NCI-H146 (cell line): ENCODE results near the gene SLC6A19.
A peak's percentile ranks its signal among the peaks of the same experiment; 100 is the strongest.

ENCODE experiments used
- DNase-seq: peaks from one replicate; lab custom pipeline; 2025; lab: John Stamatoyannopoulos, UW

Gene SLC6A19

DNA sequence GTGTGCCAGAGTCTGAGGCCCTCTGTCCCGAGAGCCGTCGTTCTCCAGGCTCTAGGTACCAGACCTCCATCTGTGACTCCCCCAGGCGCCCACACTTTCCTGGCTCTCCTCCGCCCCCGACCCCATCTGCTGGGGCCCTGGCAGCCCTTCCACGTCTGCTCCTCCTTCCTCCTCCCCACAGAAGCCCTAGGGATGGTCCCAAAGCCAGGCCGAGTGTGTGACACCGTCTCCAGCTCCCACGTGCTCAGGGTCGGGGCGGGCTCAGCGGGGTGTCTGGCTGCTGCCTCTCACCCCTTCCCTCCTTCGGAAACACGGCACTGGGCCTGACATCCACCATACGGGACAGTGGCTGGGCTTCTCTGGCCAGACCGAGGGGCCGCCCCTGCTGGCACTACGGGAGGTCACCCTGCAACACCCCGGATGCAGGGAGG lies 20.5 kb upstream of the SLC6A19 start:
- no peak for DNase-seq

DNA sequence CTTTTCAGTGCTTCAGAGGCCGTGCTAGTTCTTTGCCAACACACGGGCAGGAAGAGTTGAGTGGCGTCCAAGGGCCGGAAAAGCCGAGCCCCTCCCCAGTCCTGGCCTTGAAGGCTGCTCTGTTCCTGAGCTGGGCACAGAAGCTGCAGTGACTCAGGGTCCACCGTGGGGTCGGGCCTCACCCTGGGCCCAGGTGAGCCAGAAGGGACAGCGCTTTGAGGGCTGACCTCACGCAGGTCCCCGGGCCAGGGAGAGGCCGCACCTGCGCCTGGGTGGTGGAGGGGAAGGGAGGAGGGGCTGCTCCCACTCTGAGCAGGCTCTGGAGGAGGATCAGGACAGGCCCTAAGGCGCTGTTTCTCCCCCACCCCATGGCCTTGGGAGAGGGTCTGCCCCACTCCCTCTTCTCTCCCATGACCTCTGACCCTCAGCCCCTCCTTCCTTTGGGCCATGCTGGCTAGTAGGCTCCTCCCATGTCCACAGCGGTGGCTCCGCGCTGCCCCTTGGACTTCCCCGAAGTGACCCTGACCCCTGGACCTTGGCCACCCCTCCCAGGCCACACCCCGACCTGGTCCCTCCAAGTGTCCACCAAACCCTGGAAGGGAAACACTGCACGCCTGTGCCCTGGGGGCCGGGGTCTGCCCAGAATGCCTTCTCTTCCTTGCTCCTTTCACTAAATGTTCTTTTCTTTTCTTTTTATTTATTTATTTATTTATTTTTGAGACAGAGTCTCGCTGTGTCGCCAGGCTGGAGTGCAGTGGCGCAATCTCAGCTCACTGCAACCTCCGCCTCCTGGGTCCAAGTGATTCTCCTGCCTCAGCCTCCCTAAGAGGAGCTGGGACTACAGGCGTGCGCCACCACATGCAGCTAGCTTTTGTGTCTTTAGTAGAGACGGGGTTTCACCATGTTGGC lies 19.7 kb upstream of the SLC6A19 start:
- no peak for DNase-seq

DNA sequence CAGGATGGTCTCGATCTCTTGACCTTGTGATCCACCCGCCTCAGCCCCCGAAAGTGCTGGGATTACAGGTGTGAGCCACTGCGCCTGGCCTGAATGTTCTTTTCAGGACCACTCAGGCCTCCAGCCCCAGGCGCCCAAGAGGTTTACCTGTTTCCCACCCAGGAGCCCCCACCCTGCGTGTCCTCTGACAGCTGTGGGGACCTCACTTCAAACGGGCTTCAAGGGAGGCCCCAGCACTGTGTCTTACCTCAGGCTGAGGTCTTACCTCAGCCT lies 19.1 kb upstream of the SLC6A19 start:
- no peak for DNase-seq

DNA sequence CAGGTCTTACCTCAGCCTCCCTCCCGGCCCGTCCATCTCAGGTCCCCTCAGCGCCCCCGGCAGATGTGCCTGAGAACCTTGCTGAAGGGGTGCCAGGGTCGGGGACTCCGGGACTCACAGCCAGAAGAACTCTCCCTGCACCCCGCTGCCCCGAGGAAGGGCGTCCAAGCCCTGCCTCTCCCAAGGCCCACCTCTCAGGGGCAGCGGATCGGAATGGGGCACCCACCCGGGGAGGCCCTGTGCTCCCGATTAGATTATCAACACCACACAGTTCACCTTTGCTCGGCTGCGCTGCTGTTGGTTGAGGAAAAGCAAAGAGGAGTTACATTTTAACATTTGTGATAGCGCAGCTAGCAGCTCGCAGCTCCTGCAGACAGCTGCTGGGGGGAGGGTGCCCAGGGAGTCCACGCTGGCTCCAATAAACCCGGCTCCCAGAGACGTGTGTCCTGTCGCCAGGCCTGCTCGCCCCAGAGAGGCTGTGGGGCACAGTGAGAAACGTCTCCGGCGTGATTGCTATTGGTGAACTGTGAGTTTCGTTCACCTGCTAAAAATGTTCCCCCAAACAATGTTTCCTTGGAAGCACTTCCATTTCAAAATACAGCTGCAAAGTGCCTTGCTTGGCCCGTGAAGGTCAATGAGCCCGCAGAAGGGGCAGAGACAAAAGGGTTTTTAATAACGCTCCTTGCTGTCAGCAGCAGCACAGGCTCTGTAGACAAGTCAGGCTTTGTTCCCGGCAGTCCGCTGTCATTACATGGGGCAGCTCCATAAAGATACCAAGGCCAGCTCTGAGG lies 18.6 kb upstream of the SLC6A19 start:
- DNase-seq: peak; percentile 42

DNA sequence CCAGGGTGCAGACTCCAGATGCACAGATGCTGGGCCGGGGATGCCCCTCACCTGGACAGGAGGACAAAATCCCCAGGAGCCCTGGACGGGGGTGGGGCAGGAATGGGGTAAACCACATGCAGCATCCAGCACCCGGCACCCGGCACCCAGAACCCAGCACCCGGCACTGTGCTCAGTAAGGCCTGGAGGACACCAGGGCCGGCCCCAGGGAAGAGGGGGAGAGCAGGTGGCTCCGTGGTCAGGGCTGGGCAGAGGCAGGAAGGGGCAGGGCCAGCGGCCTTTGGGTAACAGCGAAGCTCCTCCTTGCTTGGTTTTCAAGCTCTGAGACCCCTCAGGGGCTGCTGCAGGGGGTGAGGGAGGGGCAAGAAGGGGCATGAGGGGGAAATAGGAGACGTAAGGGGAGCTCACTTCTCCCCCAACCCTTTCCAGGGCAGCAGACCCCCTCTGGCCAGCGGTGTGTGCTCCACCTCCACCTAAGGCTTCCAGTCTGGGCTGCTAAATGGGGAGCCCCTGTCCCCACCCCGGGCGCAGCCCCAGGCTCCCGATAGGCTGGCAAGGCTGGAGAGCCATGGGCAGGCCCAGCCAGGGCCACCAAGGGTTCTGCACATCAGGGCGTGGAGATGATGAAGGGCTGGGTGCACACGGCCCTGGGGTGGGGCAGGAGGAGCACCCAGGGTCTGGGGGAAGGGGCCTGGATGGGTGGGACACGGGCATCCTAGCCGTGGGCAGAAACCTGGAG lies 17.8 kb upstream of the SLC6A19 start:
- DNase-seq: no peak

DNA sequence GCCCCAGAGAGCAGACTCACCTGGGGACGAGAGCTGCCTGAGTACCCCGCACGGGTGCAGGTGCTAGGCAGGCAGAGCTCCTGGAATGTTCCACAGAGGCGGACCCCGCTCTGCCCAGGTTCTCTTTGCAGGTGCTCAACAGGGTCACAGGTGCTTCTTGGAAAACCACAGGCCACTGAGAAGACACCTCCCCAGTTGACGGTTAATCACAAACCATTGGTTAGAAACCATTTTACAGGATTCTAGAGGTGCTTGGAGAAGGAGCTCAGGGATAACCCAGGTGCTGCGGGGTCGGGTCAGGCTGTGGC lies 17.3 kb upstream of the SLC6A19 start:
- DNase-seq: no peak

DNA sequence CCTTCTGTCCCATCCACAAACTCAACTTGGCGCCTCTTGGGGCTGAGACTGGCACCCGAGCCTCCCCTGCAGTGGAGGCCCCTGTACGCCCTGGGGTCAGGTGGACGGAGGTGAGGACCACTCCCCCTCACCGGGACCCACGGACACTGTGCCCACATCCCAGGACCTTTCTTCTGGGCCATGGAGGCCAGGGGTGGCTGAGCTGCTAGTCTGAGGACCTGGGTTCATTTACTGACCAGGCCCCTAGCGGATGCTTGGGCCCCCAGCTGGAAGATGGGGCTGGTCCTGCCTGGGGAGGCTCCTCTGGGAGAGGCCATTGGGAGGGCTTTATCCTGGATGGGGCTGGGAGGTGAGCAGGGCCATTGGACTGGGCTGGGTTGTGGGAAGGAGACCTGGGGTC lies 16.9 kb upstream of the SLC6A19 start:
- no peak for DNase-seq

DNA sequence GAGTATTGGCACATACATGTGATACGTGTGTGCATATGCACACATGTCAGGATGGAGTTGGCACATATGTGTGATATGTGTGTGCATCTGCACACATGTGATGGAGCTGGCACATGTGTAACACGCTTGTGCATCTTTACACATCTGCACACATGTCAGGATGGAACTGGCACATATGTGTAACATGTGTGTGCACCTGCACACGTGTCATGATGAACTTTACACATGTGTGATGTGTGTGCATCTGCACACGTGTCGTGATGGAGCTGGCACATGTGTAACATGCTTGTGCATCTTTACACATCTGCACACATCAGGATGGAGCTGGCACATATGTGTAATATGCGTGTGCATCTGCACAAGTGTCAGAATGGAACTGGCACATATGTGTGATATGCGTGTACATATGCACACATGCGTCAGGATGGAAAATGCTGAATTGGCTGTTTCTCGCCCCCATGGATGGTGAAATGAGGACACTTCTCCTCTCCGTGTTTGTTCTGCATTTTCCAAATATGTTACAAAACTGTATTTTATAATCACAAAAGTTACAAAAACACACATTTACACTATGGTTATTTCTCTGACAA lies 16.3 kb upstream of the SLC6A19 start:
- no peak for DNase-seq

DNA sequence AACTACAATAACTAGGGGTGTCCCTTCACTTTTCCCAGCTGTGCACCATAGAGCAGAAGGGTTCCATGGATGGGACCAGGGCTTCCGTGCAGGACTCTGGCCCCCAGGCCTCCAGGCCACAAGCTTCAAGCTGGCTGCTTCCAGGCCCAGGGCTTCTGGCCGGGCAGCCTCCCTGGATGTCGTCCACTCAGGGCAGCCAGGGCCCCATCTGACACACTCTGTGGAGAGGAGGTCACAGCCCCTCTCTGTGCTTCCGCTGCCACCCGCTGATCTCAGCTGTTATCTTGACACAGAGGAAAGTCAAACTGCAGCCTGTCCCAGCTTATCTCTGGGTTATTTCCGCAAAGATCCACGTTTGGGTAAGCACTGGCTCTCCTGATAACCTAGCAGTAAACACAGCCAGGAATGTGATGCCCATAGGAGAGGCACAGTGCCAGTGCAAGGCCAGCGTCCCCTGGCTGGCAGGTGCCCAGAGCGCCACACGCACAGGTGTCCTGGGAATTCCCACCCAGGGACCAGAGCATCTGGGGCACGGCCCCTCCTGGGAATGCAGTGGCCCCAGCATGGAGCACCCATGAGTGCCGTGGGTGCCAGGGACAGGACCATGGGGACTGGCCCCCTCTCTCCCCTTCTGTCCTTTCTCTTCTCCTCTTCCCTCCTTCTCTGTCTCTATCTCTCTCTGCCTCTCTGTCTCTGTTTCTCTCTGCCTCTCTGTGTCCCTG lies 15.6 kb upstream of the SLC6A19 start:
- peak; percentile 24 for DNase-seq

DNA sequence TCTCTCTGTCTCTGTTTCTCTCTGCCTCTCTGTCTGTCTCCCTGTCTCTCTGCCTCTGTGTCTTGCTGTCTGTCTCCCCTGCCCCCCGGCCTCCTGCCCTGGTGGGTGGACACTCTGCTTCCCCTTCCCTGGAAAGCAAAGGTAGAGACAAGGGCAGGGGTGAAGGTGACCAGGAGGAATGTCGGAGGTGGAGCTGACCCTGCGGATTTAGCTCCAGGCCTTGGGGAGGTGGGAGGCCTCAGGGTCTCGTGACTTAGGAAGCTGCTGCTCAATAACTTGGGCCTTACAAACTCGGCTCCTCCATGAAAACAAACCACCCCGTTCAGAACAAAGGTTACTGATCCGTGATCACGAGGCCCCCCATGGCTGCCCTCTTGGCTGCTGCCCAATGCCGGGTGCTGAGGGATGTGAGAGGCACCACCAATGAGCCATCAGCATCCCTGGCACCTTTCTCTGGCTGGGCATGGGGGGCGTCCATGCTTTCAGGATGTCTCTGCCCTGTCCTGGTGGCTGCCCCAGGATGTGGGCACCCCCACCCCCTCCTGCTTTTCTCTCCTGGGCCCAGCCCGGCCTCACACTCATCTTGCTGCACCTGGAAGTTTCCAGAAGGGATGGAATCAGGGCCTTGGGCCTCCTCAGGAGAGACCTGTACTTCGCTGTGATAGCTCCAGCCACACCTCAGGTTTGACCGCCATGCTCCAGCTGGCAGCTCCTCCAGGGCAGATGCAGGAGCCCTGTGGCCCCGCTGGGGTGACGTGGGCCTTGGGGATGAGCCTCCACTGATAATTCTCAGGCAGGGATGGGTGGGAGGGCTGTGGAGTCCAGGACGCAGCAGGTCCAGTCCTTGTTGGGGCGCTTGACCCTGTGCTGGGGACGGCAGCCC lies 14.8 kb upstream of the SLC6A19 start:
- no peak for DNase-seq

DNA sequence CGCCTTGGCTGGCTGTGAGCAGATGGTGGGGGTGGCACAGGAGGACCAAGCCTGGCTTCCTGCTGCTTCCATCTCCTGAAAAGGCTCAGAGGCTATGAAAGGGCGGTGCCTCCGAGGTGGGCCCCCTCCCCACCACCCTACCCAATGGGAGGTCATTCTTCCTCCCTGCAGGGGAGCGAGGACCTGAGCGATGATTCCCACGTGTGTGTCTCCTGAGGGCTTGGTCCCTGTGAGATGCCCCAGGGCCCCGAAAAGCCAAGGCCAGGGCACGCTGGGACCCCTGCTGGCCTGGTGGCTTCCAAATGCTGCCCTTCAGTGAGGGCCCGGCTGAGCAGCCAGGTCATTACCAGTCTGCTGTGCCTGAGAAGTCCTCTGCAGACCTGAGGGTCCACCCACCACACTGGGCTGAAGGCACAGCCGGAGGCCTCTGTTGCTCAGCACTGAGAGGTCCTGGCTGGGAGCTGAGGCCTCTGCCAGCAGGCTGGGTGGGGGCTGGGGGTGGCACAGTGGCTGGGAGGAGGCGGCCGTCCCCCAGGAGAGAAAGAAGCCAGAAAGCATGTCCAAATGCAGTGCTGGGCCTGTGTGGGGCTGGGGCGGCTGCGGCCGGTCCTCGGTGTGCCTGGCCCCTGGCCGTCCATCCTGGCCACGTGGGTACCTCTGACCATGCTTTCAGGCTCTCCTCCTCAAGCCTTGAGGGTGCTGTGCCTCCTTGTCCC lies 14.0 kb upstream of the SLC6A19 start:
- peak; percentile 89 for DNase-seq

DNA sequence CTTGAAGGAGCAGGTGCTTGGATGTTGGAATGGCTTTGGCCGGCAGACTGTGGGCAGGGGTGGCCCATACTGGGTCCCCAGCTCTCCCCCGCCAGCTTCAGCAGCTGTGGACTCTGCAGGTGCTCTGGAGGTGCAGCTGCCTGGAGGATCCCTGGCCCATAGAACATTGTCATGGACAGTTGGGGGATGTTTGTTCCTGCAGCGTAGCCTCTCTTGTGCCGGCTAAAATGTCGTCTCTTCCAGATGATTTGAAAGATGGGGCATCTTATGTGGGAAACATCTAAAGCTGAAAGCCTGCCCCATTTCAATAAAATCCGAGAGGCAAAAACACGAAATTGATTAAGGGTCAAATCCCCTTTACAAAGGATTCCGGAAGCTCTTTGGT lies 13.5 kb upstream of the SLC6A19 start:
- DNase-seq: no peak

DNA sequence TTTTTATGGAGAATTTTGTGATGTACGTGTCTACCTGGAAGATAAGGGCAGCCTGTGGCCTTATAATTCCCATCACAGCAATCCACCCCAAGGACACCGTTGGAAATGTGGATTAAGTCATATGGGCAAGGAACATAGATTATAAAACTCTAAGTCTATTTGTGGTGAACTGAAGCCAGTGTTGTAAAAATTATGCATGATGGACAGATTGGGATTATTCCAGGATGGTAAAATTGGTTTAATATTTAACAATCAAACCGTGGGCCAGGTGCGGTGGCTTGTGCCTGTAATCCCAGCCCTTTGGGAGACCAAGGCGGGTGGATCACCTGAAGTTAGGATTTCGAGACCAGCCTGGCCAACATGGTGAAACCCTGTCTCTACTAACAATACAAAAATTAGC lies 12.9 kb upstream of the SLC6A19 start:
- DNase-seq: no peak

DNA sequence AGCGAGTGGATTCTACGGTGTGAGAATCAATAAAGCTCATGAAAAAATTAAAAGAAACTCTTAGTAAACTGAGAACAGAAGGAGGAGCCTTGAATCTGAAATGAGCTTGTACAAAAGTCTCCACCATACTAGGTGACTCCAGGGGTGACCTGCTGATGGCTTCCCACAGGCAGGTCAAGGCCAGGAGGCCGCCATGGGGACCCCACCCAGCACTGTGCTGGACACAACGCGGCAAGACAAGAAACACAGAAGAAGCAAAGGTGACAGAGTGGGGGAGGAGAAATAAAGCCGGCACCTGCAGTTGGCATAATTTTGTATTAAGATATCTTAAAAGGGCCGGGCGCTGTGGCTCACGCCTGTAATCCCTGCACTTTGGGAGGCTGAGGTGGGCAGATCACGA lies 12.1 kb upstream of the SLC6A19 start:
- no peak for DNase-seq

DNA sequence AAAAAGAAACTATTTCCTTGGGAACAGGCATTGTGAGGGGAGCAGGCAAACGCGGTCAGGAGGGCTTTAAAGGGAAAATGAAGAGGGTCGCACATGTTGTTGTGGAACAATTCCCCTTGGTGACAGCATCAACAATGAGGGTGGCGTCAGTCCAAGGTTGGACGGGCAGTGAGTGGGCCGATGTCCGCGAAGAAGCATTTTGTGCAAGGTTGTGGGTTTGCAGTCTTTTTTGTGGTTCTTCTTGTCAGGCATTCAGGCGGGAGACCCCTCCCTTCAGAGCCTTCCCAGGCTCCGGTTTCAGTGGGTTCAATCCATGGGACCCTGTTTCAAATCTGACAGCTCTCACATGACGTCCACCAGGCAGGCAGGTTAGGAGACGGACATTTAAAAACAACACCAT lies 11.1 kb upstream of the SLC6A19 start:
- DNase-seq: no peak

DNA sequence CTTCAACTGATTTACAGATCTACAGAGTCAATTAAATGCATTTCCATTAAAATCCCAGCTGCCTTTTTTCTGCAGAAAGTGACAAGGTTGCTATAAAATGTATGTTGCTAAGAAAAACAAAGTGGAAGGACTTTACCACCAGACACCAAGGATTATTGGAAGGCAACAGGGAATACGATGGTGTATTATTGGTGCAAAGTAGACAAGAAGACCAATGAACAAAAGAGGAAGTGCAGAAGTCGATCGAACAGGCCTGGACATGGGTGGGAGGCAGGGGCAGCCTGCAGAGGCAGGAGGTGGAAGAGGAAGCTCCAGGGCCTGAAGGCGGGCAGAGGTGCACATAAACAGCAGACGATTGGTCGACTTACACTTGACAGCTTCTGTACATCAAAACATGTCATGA lies 10.6 kb upstream of the SLC6A19 start:
- no peak for DNase-seq

DNA sequence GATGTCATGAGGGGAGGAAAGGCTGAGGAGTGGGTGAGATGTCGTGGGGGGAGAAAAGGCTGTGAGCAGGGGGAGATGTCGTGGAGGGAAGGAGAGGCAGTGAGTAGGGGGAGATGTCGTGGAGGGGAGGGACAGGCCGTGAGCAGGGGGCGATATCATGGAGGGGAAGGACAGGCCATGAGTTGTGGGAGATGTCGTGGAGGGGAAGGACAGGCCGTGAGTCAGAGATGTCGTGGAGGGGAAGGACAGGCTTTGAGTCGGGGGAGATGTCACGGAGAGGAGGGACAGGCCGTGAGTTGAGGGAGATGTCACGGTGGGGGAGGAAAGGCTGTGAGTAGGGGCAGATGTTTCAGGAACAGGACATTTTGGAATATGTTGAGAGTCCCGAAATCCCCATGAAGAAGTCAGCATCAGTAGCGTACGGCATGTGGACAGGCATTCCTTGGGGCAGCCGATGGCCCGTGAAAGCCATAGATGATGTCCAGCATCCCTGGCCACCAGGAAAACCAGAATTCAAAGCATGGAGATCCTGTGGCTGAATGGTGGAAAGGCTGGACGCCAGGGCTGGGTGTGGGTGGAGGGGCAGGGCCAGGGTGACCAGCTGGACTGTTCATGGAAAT lies 8.3 kb upstream of the SLC6A19 start:
- no peak for DNase-seq

DNA sequence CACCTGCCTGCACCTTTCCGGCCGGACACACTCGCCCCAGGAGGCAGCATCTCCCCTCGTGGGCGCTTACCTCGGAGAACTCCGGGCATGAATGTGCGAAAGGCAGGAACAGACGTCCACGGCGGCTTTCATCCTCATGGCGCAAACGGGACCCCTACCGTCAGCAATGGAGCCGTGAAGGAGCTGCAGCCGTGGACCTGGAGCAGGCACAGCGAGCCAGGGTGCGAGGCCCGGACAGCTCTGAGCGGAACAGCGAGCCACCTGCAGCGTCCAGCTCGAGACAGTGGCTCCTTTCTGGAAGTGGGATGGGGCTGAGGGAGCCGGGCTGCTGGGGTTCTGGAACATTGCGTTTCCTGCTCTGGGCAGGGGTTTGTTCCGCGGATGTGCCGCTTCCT lies 7.8 kb upstream of the SLC6A19 start:
- DNase-seq: peak; percentile 83

DNA sequence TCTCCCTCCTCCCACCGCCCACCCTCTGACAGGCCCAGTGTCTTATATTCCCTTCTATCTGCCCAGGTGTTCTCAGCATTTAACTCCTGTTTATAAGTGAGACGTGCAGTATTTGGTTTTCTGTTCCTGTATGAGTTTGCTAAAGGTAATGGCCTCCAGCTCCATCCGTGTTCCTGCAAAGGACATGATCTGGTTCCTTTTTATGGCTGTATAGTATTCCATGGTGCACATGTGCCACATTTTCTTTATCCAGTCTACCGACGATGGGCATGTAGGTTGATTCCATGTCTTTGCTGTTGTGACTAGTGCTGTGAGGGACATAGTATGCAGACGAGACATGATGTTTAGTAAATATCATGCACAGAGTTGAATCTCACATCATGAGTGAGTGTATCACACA lies 7.0 kb upstream of the SLC6A19 start:
- DNase-seq: no peak

DNA sequence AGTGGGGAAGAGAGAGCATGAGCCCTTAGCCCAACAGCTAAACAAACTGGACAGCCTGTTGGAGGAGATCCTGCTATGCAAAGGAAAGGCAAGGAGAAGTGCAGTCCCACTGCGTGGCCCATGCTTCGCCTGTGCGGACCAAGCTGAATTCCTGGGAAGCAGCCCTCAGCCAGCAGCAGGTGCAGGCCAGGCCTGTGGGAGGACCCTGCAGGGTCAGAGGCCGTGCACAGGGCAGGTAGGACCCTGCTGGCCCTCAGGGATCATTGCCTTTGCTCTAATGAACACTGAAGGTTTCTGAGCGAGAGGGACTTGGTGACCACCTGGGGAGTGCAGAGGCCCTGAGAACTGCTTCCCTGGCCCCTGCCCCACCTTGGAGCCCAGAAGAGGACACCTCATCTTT lies 6.0 kb upstream of the SLC6A19 start:
- no peak for DNase-seq
